H1 (cell line): ENCODE measurements around the gene RNGTT.

Experiments used
- BRCA1 ChIP-seq: IDR thresholded peaks from 2 replicates; pipeline ENCODE4 v1.6.1; 2012; ENCODE audit warnings: low read depth, low read length, improper control_type of control experiment
- CTCF ChIP-seq, 3 experiments: IDR thresholded peaks; 1 replicate in 2 of 3; 2 replicates in 1 of 3; pipeline versions ENCODE4 v1.5.1 to v1.6.1; 2011; ENCODE audit warnings: low read length in 3 of 3, mild to moderate bottlenecking in 3 of 3, inconsistent platforms in 2 of 3, low read depth in 1 of 3, moderate library complexity in 1 of 3; ENCODE audit not compliant: insufficient read depth in 1 of 3; ENCODE audit errors: control extremely low read depth in 1 of 3
- EZH2 ChIP-seq: fragments of 200-600 bp; sonication (generic); IDR thresholded peaks from 2 replicates; pipeline ENCODE4 v1.7.1; 2012; ENCODE audit warnings: low read depth, mild to moderate bottlenecking, moderate library complexity, low read length, inconsistent platforms; ENCODE audit not compliant: severe bottlenecking
- POLR2A ChIP-seq, 2 experiments: IDR thresholded peaks; 1 replicate in 1 of 2; 2 replicates in 1 of 2; pipeline ENCODE4 v1.6.1; 2011; ENCODE audit warnings: low read depth in 2 of 2, low read length in 2 of 2, mild to moderate bottlenecking in 2 of 2; ENCODE audit errors: control extremely low read depth in 1 of 2

GRCh38 chr6:88785478-88785877 is 177.9 kb downstream of the RNGTT start:
- TF ChIP-seq EZH2 (no peak), CTCF (IDR thresholded peaks at IDR 0.05; ENCODE audit: control extremely low read depth in 1 of 3, insufficient read depth in 1 of 3, low read depth in 1 of 3, low read length in 3 of 3) (no peak), BRCA1 (no peak), POLR2A (IDR thresholded peaks at IDR 0.05; ENCODE audit: control extremely low read depth in 1 of 2, low read depth in 2 of 2, low read length in 2 of 2) (no peak)
